Tibial artery (tissue), 4 donors: ENCODE data around the gene CDRT4.
A peak's percentile ranks its signal among the peaks of the same experiment; 100 is the strongest.

ENCODE experiments used
- DNase-seq, 2 donors: peaks; one replicate each; pipeline ENCODE4 v3.0.0-alpha.2; 2019
- H3K27ac ChIP-seq, 2 donors: fragments of 200-600 bp; sonication (generic) in 1 of 2; 1 replicate in 1 of 2; 2 replicates in 1 of 2; pipeline ENCODE4 v1.5.1; 2018 to 2019; ENCODE audit warnings: mild to moderate bottlenecking in 1 of 2
- H3K27me3 ChIP-seq, 2 donors: fragments of 200-600 bp; sonication (generic) in 1 of 2; one replicate each; pipeline versions ENCODE4 v1.5.1 to v1.6.0; 2016 to 2019
- H3K36me3 ChIP-seq, 3 donors: fragments of 200-600 bp; sonication (generic) in 2 of 3; one replicate each; pipeline ENCODE4 v1.5.1; 2016 to 2019; ENCODE audit warnings: mild to moderate bottlenecking in 2 of 3
- H3K4me1 ChIP-seq, 4 donors: fragments of 200-600 bp; sonication (generic) in 2 of 4; 1 replicate in 3 of 4; 2 replicates in 1 of 4; pipeline ENCODE4 v1.5.1; 2016 to 2019
- H3K4me3 ChIP-seq, 2 donors: fragments of 200-600 bp; sonication (generic) in 1 of 2; 1 replicate in 1 of 2; 2 replicates in 1 of 2; pipeline ENCODE4 v1.5.1; 2018 to 2019; ENCODE audit warnings: mild to moderate bottlenecking in 2 of 2
- H3K9me3 ChIP-seq, 3 donors: fragments of 200-600 bp; sonication (generic) in 1 of 3; one replicate each; pipeline ENCODE4 v1.5.1; 2016 to 2019
- CTCF ChIP-seq, 2 experiments: fragments of 200-600 bp in 1 of 2; fragments of 450-650 bp in 1 of 2; IDR thresholded peaks; one replicate each; pipeline ENCODE4 v1.5.1; 2017 to 2019; ENCODE audit warnings: antibody characterized with exemption in 2 of 2, mild to moderate bottlenecking in 1 of 2, moderate library complexity in 1 of 2
- intact Hi-C: fragments of 100-400 bp; cut with DNase I; formaldehyde crosslinking; loops from one replicate; pipeline ENCODE4 v1.15.0; 2023; ENCODE audit warnings: low total_unique reads

The CDRT4 gene

GRCh38 chr17:15467592-15467991, at the start of gene CDRT4:
Gene CDRT4, minus strand, starts transcription at chr17:15467621. Its CDS starts 27,383 bp downstream, at chr17:15440238.
- H3K4me3 ChIP-seq = no peak within 1 kb of the TSS
- no peaks in the 10 kb centered on the region for H3K27me3 ChIP-seq
- peaks cover 0 to 34% (median 21%) of the 10 kb centered on the region in 4 donors for H3K4me1 ChIP-seq
- H3K27ac ChIP-seq = no peak within 1 kb of the TSS
- intact Hi-C loops = no loop called here
- H3K9me3 ChIP-seq = no peaks in the 10 kb centered on the region
- no peak for TF ChIP-seq CTCF (IDR thresholded peaks at IDR 0.05)
- H3K36me3 ChIP-seq = no peaks in the 10 kb centered on the region
- no peak for DNase-seq

- no peak overlapping the region for H3K4me3 ChIP-seq
- no peaks in the 10 kb centered on the region for H3K9me3 ChIP-seq
- H3K4me1 ChIP-seq = peaks cover 0 to 30% (median 17%) of the 10 kb centered on the region in 4 donors
- H3K36me3 ChIP-seq = peaks cover 0 to 16% (median 11%) of the 10 kb centered on the region in 3 donors
- DNase-seq = no peak
- intact Hi-C loops = no loop called here
- no peaks in the 10 kb centered on the region for H3K27me3 ChIP-seq
- H3K27ac ChIP-seq = no peak overlapping the region
- no peak for TF ChIP-seq CTCF (IDR thresholded peaks at IDR 0.05)
These were observed 48.7 kb upstream of the CDRT4 start for GRCh38 chr17:15516150-15516549.

GRCh38 chr17:15514469-15514868, 47.0 kb upstream of the CDRT4 start:
- Histone ChIP-seq H3K4me1 (peaks cover 0 to 47% (median 26%) of the 10 kb centered on the region in 4 donors), H3K27ac (peak overlapping the region; percentile 79 to 80), H3K4me3 (no peak overlapping the region), H3K9me3 (no peaks in the 10 kb centered on the region), H3K27me3 (no peaks in the 10 kb centered on the region), H3K36me3 (peaks cover 0 to 16% (median 11%) of the 10 kb centered on the region in 3 donors)
- no peak for DNase-seq
- no peak for TF ChIP-seq CTCF (IDR thresholded peaks at IDR 0.05)
- intact Hi-C loops = no loop called here

GRCh38 chr17:15513856-15514459, 46.5 kb upstream of the CDRT4 start:
- intact Hi-C loops = no loop called here
- Histone ChIP-seq H3K9me3 (no peaks in the 10 kb centered on the region), H3K4me3 (no peak overlapping the region), H3K36me3 (peaks cover 0 to 16% (median 11%) of the 10 kb centered on the region in 3 donors), H3K27ac (peak overlapping the region; percentile 79 to 80), H3K27me3 (no peaks in the 10 kb centered on the region), H3K4me1 (peaks cover 0 to 52% (median 29%) of the 10 kb centered on the region in 4 donors)
- DNase-seq = no peak
- TF ChIP-seq CTCF (IDR thresholded peaks at IDR 0.05) = no peak

- Histone ChIP-seq H3K27ac (peak overlapping the region; percentile 79 to 80), H3K27me3 (no peaks in the 10 kb centered on the region), H3K36me3 (peaks cover 0 to 16% (median 11%) of the 10 kb centered on the region in 3 donors), H3K9me3 (no peaks in the 10 kb centered on the region), H3K4me1 (peaks cover 0 to 60% (median 29%) of the 10 kb centered on the region in 4 donors), H3K4me3 (peak overlapping the region in 1 of 2 donors; percentile 6)
- TF ChIP-seq CTCF (IDR thresholded peaks at IDR 0.05) = no peak
- intact Hi-C loops = no loop called here
- no peak for DNase-seq
These were observed 45.8 kb upstream of the CDRT4 start for GRCh38 chr17:15513058-15513791.
